Endodermal cell (in vitro differentiated cells): ENCODE results near the gene EEIG1. TPM values are rescaled to one million over a fixed set of nuclear protein-coding genes. Genes with fewer than 3 reads are reported as not detected.
"Not testable (repeated sequence)": the region's sequence is repeated elsewhere in the genome, so short reads cannot be mapped to it uniquely, and the experiment has no call there.

Experiments used
- DNase-seq: peaks from one replicate; pipeline ENCODE4 v3.0.0-alpha.2; 2017
- H3K27ac ChIP-seq: 2 replicates; pipeline ENCODE4 v1.5.1; 2013; ENCODE audit warnings: mild to moderate bottlenecking, low read depth, low read length, moderate library complexity
- H3K27me3 ChIP-seq: 2 replicates; pipeline ENCODE4 v1.6.1; 2013; ENCODE audit warnings: mild to moderate bottlenecking, low read length, moderate library complexity; ENCODE audit not compliant: insufficient read depth, control insufficient read depth, poor library complexity, severe bottlenecking
- H3K36me3 ChIP-seq: 2 replicates; pipeline ENCODE4 v1.7.0; 2013; ENCODE audit warnings: mild to moderate bottlenecking, low read length, moderate library complexity; ENCODE audit not compliant: control insufficient read depth, insufficient read depth
- H3K4me1 ChIP-seq: one replicate; pipeline ENCODE4 v1.7.0; 2013; ENCODE audit warnings: low read length; ENCODE audit not compliant: control insufficient read depth, insufficient read depth
- H3K4me3 ChIP-seq: 2 replicates; pipeline ENCODE4 v1.5.1; 2013; ENCODE audit warnings: mild to moderate bottlenecking, low read length, moderate library complexity
- H3K9ac ChIP-seq: 2 replicates; pipeline ENCODE4 v1.6.1; 2013; ENCODE audit warnings: mild to moderate bottlenecking, low read length, moderate library complexity; ENCODE audit not compliant: poor library complexity, severe bottlenecking; ENCODE audit errors: extremely low read depth
- H3K9me3 ChIP-seq: 2 replicates; pipeline ENCODE4 v1.6.1; 2013; ENCODE audit warnings: mild to moderate bottlenecking, low read length, moderate library complexity; ENCODE audit not compliant: control insufficient read depth
- H3K27ac Mint-ChIP-seq: 2 replicates; pipeline ENCODE4 v1.8.0; 2020; ENCODE audit warnings: mixed read lengths
- H3K27me3 Mint-ChIP-seq: 2 replicates; pipeline ENCODE4 v1.8.0; 2021; ENCODE audit warnings: mild to moderate bottlenecking, mixed read lengths; ENCODE audit not compliant: insufficient read depth
- H3K36me3 Mint-ChIP-seq: 2 replicates; pipeline ENCODE4 v1.8.0; 2020; ENCODE audit warnings: low read depth, mixed read lengths
- H3K4me1 Mint-ChIP-seq: 2 replicates; pipeline ENCODE4 v1.8.0; 2020; ENCODE audit warnings: mixed read lengths
- H3K4me3 Mint-ChIP-seq: 2 replicates; pipeline ENCODE4 v1.8.0; 2020; ENCODE audit warnings: mild to moderate bottlenecking, moderate library complexity, mixed read lengths
- H3K9me3 Mint-ChIP-seq: 2 replicates; pipeline ENCODE4 v1.8.0; 2020; ENCODE audit warnings: mild to moderate bottlenecking, mixed read lengths
- CTCF ChIP-seq: fragments of 200-600 bp; sonication (generic); conservative IDR thresholded peaks from 2 replicates; pipeline ENCODE4 v1.5.0; 2021; ENCODE audit warnings: antibody characterized with exemption, mild to moderate bottlenecking
- WGBS, 2 experiments: methylation state at CpG; one replicate each; pipeline versions ENCODE4 v1.1.5 to v1.1.7; 2013; ENCODE audit warnings: missing lambda C conversion rate in 2 of 2, mixed read lengths in 1 of 2; ENCODE audit not compliant: insufficient coverage in 1 of 2, insufficient read length in 1 of 2; 5-methylcytosine and 5-hydroxymethylcytosine counted together
- total RNA-seq, 2 donors: library from RNA; stranded (reverse); fragmentation: NEBNext Ultra II Directional in 1 of 2; extraction: Animal tissue kit (Norgen Biotek cat#: 25700) in 1 of 2; gene quantifications; 2 replicates in 1 of 2; 3 replicates in 1 of 2; pipeline ENCODE4 v1.2.1, GENCODE V29; 2021

The EEIG1 gene
- total RNA-seq, 2 donors from 2014 or later, result 56.7 to 60.8 TPM

- TF ChIP-seq CTCF, result no peak
- H3K36me3 ChIP-seq, result no peaks in the 10 kb centered on the region
- H3K4me1 ChIP-seq, result no peaks in the 10 kb centered on the region
- no peak overlapping the region for H3K27ac ChIP-seq
- no peaks in the 10 kb centered on the region for H3K27me3 ChIP-seq
- no peak for DNase-seq
- WGBS, 2 experiments, result 91 to 94% methylated on average over 12 of the region's 12 CpGs
- no peak overlapping the region for H3K9ac ChIP-seq
- no peak overlapping the region for H3K27ac Mint-ChIP-seq
- H3K4me1 Mint-ChIP-seq, result no peaks in the 10 kb centered on the region
- no peaks in the 10 kb centered on the region for H3K9me3 ChIP-seq
- H3K27me3 Mint-ChIP-seq, result no peaks in the 10 kb centered on the region
- no peak overlapping the region for H3K4me3 ChIP-seq
- H3K36me3 Mint-ChIP-seq, result no peaks in the 10 kb centered on the region
- H3K4me3 Mint-ChIP-seq, result no peak overlapping the region
- H3K9me3 Mint-ChIP-seq, result no peaks in the 10 kb centered on the region
Observed at GRCh38 chr9:128026255-128026772, 45.5 kb upstream of the EEIG1 start.

- no peak overlapping the region for H3K4me3 Mint-ChIP-seq
- WGBS, 2 experiments, result 79 to 100% methylated on average over 1 to 4 of the region's 4 CpGs
- H3K27ac Mint-ChIP-seq, result no peak overlapping the region
- H3K36me3 Mint-ChIP-seq, result no peaks in the 10 kb centered on the region
- no peak for TF ChIP-seq CTCF
- Histone ChIP-seq H3K27ac (no peak overlapping the region), H3K4me1 (no peaks in the 10 kb centered on the region), H3K36me3 (no peaks in the 10 kb centered on the region), H3K27me3 (no peaks in the 10 kb centered on the region), H3K4me3 (no peak overlapping the region), H3K9ac (no peak overlapping the region), H3K9me3 (no peaks in the 10 kb centered on the region)
- DNase-seq, result no peak
- H3K27me3 Mint-ChIP-seq, result no peaks in the 10 kb centered on the region
- H3K9me3 Mint-ChIP-seq, result no peaks in the 10 kb centered on the region
- H3K4me1 Mint-ChIP-seq, result no peaks in the 10 kb centered on the region
Observed at GRCh38 chr9:128025736-128026135, 44.9 kb upstream of the EEIG1 start.

GRCh38 chr9:128024761-128025308 lies 44.0 kb upstream of the EEIG1 start:
- Histone ChIP-seq H3K27ac (no peak overlapping the region), H3K9ac (no peak overlapping the region), H3K27me3 (no peaks in the 10 kb centered on the region), H3K36me3 (no peaks in the 10 kb centered on the region), H3K4me1 (no peaks in the 10 kb centered on the region), H3K4me3 (no peak overlapping the region), H3K9me3 (no peaks in the 10 kb centered on the region)
- H3K36me3 Mint-ChIP-seq, result no peaks in the 10 kb centered on the region
- H3K9me3 Mint-ChIP-seq, result no peaks in the 10 kb centered on the region
- no peaks in the 10 kb centered on the region for H3K4me1 Mint-ChIP-seq
- H3K27me3 Mint-ChIP-seq, result no peaks in the 10 kb centered on the region
- WGBS, 2 experiments, result 95 to 100% methylated on average over 2 to 4 of the region's 5 CpGs
- no peak overlapping the region for H3K27ac Mint-ChIP-seq
- DNase-seq, result no peak
- no peak overlapping the region for H3K4me3 Mint-ChIP-seq
- no peak for TF ChIP-seq CTCF

GRCh38 chr9:128023671-128024070 lies 42.9 kb upstream of the EEIG1 start:
- not testable (repeated sequence) for H3K27ac ChIP-seq, H3K27me3 Mint-ChIP-seq, H3K9me3 Mint-ChIP-seq, H3K4me1 Mint-ChIP-seq, H3K4me1 ChIP-seq, H3K9me3 ChIP-seq, H3K27ac Mint-ChIP-seq, H3K36me3 ChIP-seq, H3K9ac ChIP-seq, H3K4me3 Mint-ChIP-seq, H3K4me3 ChIP-seq, H3K27me3 ChIP-seq, DNase-seq, H3K36me3 Mint-ChIP-seq
- WGBS, 2 experiments, result 94 to 95% methylated on average over 6 to 12 of the region's 12 CpGs
